GM12874 (cell line): Measurements from ENCODE around the gene ZAR1L.

Experiments used
- CTCF ChIP-seq: IDR thresholded peaks from 2 replicates; pipeline ENCODE4 v1.5.1; 2011; ENCODE audit warnings: low read depth, mild to moderate bottlenecking, control low read depth, low read length, moderate library complexity; ENCODE audit not compliant: insufficient read depth

ZAR1L gene

GRCh38 chr13:32298695-32299094 lies 16.5 kb downstream of the ZAR1L start:
- TF ChIP-seq CTCF = no peak

GRCh38 chr13:32297206-32297605 lies 18.0 kb downstream of the ZAR1L start:
- TF ChIP-seq CTCF = no peak

GRCh38 chr13:32285633-32285965 lies 29.6 kb downstream of the ZAR1L start:
- no peak for TF ChIP-seq CTCF

GRCh38 chr13:32284927-32285632 lies 30.1 kb downstream of the ZAR1L start:
- TF ChIP-seq CTCF = no peak

- no peak for TF ChIP-seq CTCF
These were observed 33.0 kb downstream of the ZAR1L start for GRCh38 chr13:32282096-32282711.

GRCh38 chr13:32281096-32281495 lies 34.1 kb downstream of the ZAR1L start:
- no peak for TF ChIP-seq CTCF

GRCh38 chr13:32278426-32278825 lies 36.7 kb downstream of the ZAR1L start:
- no peak for TF ChIP-seq CTCF
